ENCODE data around the gene SSH3.

The SSH3 gene

DNA sequence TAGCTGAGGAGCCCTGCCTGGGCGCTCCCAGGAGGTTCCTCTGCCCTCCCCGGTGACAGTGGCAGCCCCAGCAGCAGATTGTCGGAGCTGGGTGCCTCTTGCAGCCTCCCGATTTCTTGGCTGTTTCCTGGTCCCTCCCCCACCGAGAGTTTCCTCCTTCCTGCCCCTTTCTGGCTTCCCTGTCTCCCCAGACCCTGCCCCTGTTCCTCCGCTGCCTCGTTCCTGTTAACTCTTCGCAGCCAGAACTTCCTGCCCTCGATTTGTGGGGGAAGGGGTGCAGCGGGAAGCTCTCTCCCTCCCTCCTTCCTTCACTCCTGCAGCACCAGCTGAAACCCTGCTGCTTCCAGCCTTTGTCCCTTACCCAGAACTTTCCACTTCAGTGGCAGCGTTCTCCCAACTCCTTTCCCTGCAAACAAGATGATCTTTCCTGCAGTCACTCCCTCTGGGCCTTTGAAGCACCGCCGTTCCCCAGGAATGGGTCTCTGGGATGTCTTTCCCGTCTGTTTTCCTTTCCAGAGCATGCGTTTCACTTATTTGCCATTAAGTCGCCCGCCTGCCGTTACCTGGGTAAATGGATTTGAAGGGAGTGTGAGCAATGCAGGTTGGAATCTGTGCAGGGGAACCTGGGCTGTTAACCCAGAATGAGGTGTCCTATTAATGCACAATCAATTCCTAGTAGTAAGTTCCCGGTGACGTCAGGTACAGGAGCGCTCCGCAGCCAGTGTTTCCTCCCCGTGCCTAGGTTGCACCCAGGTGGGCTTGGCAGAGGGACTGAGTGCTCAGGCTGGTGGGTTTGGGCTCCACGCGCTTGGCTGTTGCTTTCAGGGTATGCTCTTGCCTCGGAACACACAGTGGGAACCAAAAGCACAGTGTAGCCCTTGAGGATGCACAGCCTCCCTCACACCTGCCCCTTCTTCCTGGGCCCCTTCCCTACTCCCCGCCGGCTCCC, 32.8 kb upstream of the SSH3 start:
- no peak for TF ChIP-seq NFIC (IDR thresholded peaks at IDR 0.05)
- no peak for TF ChIP-seq EGR1 (IDR thresholded peaks at IDR 0.05)
- TF ChIP-seq ZBTB7A (IDR thresholded peaks at IDR 0.05; ENCODE audit: low read depth): no peak
- TF ChIP-seq CEBPB (IDR thresholded peaks at IDR 0.05): no peak
- no peak for TF ChIP-seq EP300 (IDR thresholded peaks at IDR 0.05; ENCODE audit: borderline replicate concordance)
- TF ChIP-seq TEAD4 (IDR thresholded peaks at IDR 0.05): no peak
- no peak for TF ChIP-seq YY1 (IDR thresholded peaks at IDR 0.05; ENCODE audit: low read depth)
- TF ChIP-seq REST (IDR thresholded peaks at IDR 0.05; ENCODE audit: low read depth): no peak
- TF ChIP-seq USF1 (IDR thresholded peaks at IDR 0.05): no peak
- no peak for TF ChIP-seq RAD21 (IDR thresholded peaks at IDR 0.05; ENCODE audit: low read depth)
- TF ChIP-seq TAF1 (IDR thresholded peaks at IDR 0.05; ENCODE audit: low read depth): no peak
- no peak for TF ChIP-seq CREB1 (IDR thresholded peaks at IDR 0.05; ENCODE audit: low read depth)
- TF ChIP-seq, protein P1, sequence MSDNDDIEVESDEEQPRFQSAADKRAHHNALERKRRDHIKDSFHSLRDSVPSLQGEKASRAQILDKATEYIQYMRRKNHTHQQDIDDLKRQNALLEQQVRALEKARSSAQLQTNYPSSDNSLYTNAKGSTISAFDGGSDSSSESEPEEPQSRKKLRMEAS (IDR thresholded peaks at IDR 0.05): no peak
- no peak for TF ChIP-seq TCF12 (IDR thresholded peaks at IDR 0.05; ENCODE audit: low read depth)
- TF ChIP-seq FOXM1 (IDR thresholded peaks at IDR 0.05; ENCODE audit: borderline replicate concordance, low read depth): no peak

DNA sequence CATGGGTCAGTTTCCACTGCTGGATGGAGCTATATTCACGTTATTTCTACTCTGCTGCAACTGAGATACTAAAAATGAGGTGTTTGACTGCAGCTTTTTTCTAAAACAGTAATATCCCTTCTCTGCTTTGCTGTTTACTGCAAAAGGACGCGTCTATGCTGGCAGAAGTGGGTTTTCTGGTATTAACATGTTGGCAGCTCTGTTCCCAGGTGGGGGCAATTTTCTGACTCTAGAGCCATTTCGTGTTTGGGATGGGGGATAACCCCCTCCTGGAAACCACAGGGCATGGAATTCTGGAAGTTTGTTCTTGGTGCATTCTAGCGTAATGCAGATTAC, 32.2 kb upstream of the SSH3 start:
- TF ChIP-seq CEBPB (IDR thresholded peaks at IDR 0.05): no peak
- no peak for TF ChIP-seq TCF12 (IDR thresholded peaks at IDR 0.05; ENCODE audit: low read depth)
- TF ChIP-seq YY1 (IDR thresholded peaks at IDR 0.05; ENCODE audit: low read depth): no peak
- TF ChIP-seq TAF1 (IDR thresholded peaks at IDR 0.05; ENCODE audit: low read depth): no peak
- TF ChIP-seq EP300 (IDR thresholded peaks at IDR 0.05; ENCODE audit: borderline replicate concordance): no peak
- no peak for TF ChIP-seq FOXM1 (IDR thresholded peaks at IDR 0.05; ENCODE audit: borderline replicate concordance, low read depth)
- TF ChIP-seq, protein P1 (IDR thresholded peaks at IDR 0.05): no peak

DNA sequence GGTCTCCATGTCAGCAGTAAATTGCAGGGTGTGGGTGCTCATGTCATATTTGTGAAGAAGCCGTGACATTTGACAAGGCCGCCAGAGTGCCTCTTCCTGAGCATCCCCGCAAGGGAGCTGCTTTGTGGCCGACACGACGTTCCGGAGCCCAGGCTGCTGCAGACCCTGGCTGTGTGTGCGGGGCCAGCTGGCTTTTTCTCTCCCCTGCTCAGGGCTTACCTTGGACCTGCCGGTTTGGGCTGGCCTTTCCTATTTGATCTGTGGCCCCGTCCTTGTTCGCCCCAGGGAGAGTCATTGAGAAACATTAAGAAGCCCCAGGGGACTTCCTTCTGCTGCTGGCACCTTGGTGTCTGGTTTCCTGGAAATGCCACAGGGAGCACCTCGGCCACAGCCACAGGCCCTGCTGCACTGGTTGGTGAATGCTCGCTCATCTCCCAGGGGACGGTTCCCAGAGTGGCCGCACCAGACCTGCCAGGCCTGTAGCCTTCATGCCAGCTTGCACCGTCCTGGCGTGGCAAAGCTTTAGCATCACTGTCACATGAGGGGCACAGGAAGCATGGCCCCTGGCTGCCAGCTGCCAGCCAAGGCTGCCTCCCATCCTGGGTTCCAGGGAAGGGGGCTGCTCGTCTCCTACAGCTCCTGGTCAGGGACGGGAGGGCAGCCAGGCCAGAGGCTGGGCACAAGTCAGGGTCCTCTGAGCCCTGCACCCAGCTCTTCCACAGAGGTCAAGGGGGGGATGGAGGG, 31.6 kb upstream of the SSH3 start:
- no peak for TF ChIP-seq CEBPB (IDR thresholded peaks at IDR 0.05)
- TF ChIP-seq TEAD4 (IDR thresholded peaks at IDR 0.05): no peak
- no peak for TF ChIP-seq TCF12 (IDR thresholded peaks at IDR 0.05; ENCODE audit: low read depth)
- no peak for TF ChIP-seq NFIC (IDR thresholded peaks at IDR 0.05)
- TF ChIP-seq FOXM1 (IDR thresholded peaks at IDR 0.05; ENCODE audit: borderline replicate concordance, low read depth): no peak
- no peak for TF ChIP-seq ZBTB7A (IDR thresholded peaks at IDR 0.05; ENCODE audit: low read depth)
- TF ChIP-seq, protein P1 (IDR thresholded peaks at IDR 0.05): no peak
- no peak for TF ChIP-seq EGR1 (IDR thresholded peaks at IDR 0.05)
- TF ChIP-seq YY1 (IDR thresholded peaks at IDR 0.05; ENCODE audit: low read depth): no peak
- TF ChIP-seq TAF1 (IDR thresholded peaks at IDR 0.05; ENCODE audit: low read depth): no peak
- TF ChIP-seq EP300 (IDR thresholded peaks at IDR 0.05; ENCODE audit: borderline replicate concordance): no peak
- TF ChIP-seq RAD21 (IDR thresholded peaks at IDR 0.05; ENCODE audit: low read depth): no peak
- no peak for TF ChIP-seq CREB1 (IDR thresholded peaks at IDR 0.05; ENCODE audit: low read depth)
- no peak for TF ChIP-seq USF1 (IDR thresholded peaks at IDR 0.05)
- TF ChIP-seq REST (IDR thresholded peaks at IDR 0.05; ENCODE audit: low read depth): no peak

- no peak for TF ChIP-seq FOXM1 (IDR thresholded peaks at IDR 0.05; ENCODE audit: borderline replicate concordance, low read depth)
- no peak for TF ChIP-seq EP300 (IDR thresholded peaks at IDR 0.05; ENCODE audit: borderline replicate concordance)
- no peak for TF ChIP-seq NFIC (IDR thresholded peaks at IDR 0.05)
- no peak for TF ChIP-seq ZBTB7A (IDR thresholded peaks at IDR 0.05; ENCODE audit: low read depth)
- TF ChIP-seq REST (IDR thresholded peaks at IDR 0.05; ENCODE audit: low read depth): no peak
- TF ChIP-seq RAD21 (IDR thresholded peaks at IDR 0.05; ENCODE audit: low read depth): no peak
Observed at GRCh38 chr11:67272327-67273259, 30.7 kb upstream of the SSH3 start.
